HG03342 (cell line): Measurements from ENCODE around the gene EPS15.
"Not testable (repeated sequence)": the region's sequence is repeated elsewhere in the genome, so short reads cannot be mapped to it uniquely, and the experiment has no call there.

Experiments used
- ATAC-seq: cut with Tn5 transposase; IDR thresholded peaks from one replicate; pipeline ENCODE4 v1.9.1; 2021; ENCODE audit warnings: mild to moderate bottlenecking, moderate library complexity; ENCODE audit not compliant: unreplicated experiment

Gene EPS15

DNA sequence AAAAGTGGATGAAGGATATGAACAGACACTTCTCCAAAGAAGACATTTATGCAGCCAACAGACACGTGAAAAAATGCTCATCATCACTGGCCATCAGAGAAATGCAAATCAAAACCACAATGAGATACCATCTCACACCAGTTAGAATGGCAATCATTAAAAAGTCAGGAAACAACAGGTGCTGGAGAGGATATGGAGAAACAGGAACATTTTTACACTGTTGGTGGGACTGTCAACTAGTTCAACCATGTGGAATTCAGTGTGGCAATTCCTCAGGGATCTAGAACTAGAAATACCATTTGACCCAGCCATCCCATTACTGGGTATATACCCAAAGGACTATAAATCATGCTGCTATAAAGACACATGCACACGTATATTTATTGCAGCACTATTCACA, 128.4 kb downstream of the EPS15 start:
- ATAC-seq, result not testable (repeated sequence)

DNA sequence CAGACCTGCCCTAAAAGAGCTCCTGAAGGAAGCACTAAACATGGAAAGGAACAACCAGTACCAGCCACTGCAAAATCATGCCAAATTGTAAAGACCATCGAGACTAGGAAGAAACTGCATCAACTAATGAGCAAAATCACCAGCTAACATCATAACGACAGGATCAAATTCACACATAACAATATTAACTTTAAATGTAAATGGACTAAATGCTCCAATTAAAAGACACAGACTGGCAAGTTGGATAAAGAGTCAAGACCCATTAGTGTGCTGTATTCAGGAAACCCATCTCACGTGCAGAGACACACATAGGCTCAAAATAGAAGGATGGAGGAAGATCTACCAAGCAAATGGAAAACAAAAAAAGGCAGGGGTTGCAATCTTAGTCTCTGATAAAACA, 131.8 kb downstream of the EPS15 start:
- not testable (repeated sequence) for ATAC-seq

DNA sequence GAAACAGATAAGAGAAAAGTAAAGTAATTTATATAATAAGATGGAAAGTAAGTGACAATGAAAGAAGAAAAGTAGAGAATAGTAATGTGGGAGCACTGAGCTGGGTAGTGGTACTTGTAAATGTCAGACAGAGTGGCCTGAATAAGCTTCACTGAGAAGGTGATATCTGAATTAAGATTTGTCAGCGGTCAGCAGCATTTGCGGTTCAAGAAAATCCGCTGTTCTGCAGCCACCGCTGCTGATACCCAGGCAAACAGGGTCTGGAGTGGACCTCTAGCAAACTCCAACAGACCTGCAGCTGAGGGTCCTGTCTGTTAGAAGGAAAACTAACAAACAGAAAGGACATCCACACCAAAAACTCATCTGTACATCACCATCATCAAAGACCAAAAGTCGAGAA, 132.8 kb downstream of the EPS15 start:
- not testable (repeated sequence) for ATAC-seq

DNA sequence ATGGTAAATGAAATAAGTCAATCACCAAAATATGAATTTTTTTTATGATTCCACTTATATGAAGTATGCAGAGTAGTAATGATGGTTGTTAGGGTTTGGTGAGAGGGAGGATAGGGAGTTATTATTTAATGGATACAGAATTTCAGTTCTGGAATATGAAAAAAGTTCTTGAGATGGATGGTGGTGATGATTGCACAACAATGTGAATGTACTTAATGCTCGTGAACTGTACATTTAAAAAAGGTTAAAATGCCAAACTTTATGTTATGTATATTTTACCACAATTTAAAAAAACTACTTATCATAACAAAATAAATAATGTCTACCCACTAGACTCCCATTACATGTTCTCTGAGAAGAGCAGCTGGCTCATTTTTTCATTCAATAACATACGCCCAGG, 133.3 kb downstream of the EPS15 start:
- no peak for ATAC-seq

DNA sequence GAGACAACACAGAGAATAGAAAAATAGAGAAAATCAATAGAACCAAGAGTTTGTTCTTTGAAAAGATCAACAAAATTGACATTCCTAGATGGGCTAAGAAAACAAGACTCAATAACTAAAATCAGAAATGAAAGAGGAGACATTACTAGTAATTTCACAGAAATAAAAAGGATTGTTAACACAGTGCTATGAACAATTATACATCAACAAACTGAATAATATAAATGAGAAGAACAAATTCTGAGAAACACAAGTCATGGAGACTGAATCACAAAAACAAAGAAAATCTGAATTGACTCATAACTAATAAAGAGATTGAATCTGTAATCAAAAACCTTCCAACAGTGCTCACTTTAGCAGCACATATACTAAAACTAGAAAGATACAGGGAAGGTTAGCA, 137.1 kb downstream of the EPS15 start:
- ATAC-seq, result no peak

DNA sequence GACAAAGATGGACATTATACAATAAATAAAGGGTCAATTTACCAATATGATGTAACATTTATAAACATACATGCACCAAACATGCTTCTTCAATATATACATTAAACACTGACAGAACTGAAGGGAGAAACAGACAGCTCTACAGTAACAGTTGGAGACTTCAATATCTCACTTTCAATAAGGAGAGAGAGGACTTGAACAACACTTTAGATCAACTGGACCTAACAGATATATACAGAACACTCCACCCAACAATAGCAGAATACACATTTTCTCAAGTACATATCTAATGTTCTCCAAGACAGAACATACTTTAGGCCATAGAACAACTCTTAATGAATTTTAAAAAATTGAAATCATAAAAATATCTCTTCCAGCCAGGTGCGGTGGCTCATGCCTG, 138.1 kb downstream of the EPS15 start:
- no peak for ATAC-seq

DNA sequence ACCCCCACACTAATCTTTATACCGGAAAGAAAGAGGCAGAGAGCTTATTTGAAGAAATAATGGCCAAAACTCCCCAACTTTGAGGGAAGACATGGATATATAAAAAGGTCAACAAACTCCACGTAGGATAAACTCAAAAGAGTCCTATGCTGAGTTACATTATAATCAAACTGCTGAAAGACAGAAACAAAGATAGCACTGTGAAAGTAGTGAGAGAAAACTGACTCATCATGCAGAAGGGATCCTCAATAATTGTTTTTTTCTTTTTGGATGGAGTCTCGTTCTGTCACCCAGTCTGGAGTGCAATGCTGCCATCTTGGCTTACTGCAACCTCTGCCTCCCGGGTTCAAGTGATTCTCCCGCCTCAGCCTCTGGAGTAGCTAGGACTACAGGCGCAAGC, 140.2 kb downstream of the EPS15 start:
- ATAC-seq, result no peak

DNA sequence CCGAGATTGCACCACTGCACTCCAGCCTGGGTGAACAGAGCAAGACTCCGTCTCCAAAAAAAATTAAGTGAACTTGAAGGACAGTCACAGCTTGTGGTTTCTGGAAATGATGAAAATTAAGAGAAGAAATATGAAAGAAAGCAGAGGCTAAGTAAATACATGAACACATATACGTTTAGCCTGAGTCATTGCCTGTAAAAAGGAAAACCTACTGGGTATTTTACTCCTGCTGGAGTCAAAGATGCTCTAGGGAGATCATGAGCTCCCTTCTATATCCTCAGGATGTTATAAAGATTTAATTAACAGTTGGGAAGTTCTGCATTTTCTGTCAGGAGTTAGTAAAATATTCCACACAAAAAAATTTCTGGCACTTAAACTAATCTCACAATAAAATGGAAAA, 145.2 kb downstream of the EPS15 start:
- no peak for ATAC-seq

DNA sequence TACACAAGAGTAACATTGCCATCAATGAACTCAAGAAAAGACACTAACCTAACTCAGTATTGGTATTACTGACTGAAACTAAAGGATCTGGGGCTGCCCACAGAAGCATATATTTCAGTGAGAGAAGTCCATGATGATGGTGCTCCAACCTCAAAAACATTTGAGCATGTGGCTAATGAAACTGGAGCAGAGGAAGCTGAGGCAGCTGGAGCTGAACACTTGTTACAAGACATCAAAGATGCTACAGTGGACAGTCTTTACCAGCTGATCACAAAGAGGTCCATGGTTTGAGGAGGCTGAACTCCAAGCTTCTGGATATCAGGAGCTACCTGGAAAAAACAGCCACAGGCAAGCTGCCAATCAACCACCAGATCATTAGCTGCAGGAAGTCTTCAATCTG, 146.5 kb downstream of the EPS15 start:
- no peak for ATAC-seq

DNA sequence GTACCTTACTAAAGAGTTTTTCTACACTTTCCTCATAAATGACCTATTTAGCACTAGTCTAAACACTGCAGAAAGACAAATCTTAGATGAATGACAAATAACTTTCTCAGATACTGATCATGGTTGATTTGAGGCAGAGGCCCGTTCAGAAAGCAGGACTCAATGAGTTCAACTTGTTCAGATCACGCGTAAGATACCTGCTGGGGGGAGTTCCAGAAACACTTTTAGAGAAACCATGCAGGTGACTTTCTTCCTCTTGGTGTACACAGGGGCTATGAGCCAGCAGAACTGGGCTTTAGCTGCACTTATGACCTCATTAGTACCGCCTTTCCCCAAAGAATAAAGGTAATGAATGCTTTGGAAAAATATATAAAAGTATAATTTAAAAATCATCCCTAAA, 149.9 kb downstream of the EPS15 start:
- ATAC-seq, result no peak

DNA sequence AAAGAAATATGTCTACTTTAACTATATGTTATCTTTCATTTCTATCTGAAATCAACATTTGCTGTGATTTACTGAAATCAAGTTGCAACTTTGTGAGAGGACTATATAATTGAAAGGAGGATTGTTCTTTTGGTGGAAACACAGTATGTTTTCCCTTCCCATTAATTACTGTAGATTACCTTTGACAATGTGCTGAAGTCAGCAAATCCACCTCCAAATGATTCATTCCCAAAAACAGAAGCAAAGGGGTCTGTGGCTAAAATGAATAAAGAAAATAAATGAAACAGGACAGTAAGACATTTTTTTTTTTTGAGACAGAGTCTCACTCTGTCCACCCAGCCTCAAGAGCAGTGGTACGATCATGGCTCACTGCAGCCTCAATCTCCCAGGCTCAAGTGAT, 153.3 kb downstream of the EPS15 start:
- ATAC-seq, result no peak

DNA sequence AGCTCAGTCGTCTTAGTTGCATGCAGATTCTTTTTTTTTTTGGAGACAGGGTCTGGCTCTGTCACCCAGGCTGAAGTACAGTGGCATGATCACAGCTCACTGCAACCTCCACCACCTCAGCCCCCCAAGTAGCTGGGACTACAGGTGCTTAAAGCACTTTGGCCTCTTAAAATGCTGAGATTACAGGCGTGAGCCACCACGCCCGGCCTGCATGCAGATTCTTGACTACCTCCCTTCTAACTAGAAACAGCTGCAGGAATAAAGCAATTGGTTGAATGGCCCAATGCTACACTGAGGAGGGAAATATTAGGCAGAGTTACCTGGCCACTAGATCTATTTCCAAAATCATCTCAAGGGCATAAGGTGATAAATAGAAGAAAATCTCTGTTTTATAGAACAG, 159.2 kb downstream of the EPS15 start:
- ATAC-seq, result no peak

DNA sequence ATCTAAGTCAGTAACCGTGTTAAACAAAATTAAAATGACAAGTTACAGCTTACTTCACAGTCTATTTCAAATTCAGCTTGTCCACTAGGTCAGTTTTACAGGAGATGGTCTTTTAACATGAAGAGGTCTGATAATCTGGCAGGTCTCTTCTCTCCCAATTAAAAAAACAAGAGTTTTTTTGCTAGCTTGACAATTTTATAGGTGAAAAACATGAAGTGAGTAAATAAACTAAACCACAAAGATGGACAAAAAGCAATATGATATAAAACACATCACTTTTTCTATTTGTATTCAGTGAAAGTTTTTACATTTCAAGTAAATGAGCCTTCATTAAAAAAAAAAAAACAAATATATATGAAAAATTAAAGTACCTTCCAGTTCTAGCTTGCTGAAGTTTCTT, 163.7 kb downstream of the EPS15 start:
- no peak for ATAC-seq

DNA sequence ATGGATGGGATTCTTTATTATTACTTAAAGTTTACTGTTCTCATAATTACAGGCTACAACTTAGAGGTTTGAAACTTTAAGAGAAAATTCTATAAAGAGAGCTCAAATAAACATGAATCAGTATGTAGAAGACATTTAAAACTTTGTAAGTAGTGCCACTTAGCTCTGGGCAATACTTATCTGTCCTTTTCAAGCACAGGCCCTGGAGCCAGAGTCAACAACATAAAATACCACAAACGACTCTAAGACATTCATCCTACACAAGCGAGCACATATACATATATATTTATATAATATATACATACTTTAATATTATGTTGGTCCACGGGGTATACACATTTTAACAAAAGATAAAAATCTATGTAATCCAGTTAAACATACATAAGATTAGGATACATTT, 164.7 kb downstream of the EPS15 start:
- no peak for ATAC-seq

DNA sequence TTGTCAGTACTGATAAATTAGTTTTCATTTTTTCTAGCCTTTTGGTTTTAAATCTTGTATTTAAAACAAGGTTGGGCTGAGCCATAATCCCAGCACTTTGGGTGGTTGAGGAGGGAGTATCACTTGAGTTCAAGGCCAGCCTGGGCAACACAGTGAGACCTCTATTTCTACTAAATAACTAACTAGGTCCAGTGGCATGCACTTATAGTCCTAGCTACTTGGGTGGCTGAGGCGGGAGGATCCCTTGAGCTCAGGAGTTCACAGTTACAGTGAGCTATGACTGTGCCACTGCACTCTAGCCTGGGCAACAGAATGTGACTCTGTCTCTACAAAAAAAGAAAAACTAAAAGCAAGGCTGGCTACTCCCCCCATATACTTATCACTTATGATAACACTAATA, 167.2 kb downstream of the EPS15 start:
- ATAC-seq, result no peak

DNA sequence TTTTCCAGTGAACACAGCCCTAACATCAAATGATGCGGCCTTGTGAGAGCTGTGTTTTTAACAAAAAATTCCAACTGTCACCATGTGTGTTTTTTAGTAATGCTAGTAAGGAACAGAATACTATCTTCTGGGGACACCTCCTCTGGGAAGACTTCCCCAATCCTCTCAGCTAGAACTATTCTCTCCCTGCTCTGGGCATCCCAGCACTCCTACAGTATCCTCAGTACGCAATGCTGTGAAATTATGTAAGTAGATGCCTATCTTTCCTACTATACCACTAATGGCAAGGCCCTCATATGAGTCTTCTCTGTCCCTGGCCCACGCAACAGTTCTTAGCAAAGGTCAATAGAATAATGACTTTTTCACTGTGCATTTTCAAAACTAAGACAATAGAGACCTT, 169.2 kb downstream of the EPS15 start:
- no peak for ATAC-seq

DNA sequence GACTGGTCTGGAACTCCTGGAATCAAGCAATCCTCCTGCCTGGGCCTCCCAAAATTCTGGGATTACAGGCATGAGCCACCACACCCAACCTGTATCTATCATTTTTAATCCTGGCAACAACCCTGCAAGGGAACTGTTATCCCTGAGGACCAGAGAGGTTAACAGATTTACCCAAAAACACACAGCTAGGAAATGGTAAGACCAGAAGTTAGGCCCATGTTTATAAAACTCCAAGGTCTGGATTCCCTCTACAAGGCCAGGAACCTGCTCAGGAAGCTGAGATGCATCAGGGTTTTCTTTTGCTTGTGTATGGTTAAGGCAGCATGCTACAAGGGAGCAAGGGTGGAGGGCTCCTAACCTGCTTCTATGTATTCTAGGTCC, 170.9 kb downstream of the EPS15 start:
- no peak for ATAC-seq

DNA sequence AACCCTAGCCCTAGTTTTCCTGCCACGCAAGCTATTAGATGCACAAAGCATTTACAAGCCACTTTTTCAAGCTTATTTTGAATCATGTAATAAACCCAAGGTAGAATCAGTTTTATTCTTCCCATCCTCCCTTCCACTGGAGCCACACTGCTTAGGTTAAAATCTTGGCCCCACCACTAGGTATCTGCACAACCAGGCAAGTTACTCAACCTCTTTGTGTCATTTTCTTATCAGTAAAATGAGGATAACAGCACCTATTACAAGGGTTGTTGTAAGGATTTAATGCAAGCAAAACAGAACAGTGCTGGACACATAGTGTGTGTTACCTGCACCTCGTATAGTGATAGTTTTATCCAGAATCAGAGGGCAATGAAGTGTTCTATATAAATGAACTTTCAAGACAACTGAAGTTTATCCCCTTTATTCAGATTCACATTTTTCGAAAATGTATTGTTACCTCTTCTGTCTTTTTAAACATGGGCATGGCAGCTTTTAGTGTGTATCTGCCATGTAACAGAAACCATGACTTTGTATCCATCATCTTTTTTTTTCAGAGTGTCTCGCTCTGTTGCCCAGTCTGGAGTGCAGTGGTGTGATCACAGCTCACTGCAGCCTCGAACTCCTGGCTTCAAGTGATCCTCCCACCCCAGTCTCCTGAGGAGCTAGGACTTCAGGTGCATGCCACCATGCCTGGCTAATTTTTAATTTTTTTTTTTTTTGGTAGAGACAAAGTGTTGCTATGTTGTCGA, 171.5 kb downstream of the EPS15 start:
- ATAC-seq, result no peak

DNA sequence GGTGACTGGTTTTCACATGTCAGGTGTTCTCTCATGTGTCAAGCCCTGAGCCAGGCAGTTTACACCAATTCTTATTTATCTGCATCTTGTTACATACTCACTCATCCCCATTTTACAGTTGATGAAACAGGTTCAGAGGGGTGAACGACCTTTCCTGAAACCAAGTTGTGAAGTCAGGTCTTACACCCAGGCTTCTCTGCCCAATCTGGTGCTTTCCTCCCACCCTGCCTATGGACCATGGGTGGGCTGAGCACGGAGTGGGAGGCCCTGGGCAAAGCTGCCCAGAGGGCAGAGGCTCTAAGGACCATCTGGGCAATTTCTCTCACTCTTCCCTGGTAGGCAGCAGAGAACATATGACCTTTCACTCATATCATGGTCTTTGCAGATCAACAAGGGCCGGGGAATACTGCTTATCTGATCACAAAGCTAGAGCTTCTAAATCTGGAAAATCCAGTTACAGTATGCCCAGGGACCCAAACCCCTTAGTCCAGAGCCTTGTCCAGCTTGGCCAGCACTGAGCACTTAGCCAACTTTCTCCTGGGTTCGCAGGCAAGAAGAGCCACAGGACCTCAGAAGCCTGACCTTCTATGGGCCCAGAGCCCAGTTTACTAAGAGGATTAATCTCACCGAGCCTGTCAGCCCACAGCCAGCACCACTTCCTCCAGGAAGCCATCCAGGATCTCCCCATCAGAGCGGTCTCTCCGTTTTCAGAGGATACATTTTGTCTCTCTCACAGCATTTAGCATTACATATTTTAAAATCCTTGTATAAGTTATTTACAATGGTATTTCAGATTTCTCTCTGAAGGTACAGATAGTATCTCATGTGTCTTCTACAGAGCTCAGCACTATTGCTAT, 172.8 kb downstream of the EPS15 start:
- no peak for ATAC-seq

DNA sequence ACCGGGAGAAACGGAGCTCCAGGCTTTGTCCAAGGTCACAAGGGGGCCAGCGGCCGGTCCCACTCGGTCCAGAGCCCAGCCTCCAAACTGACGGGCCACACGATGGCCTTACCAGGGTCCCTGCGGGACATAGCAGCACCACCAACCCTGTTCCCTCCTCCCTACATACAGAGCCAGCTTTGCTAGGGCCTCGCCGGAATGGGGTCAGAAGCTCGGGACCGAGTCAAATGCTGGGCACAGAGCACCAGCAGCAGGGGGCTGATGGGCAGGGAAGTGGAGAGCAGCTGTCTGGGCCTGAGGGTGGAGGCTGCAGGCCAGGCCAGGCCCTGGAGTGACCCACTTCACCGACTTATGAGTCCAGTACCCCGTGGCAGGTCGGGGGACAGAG, 173.8 kb downstream of the EPS15 start:
- ATAC-seq, result no peak

DNA sequence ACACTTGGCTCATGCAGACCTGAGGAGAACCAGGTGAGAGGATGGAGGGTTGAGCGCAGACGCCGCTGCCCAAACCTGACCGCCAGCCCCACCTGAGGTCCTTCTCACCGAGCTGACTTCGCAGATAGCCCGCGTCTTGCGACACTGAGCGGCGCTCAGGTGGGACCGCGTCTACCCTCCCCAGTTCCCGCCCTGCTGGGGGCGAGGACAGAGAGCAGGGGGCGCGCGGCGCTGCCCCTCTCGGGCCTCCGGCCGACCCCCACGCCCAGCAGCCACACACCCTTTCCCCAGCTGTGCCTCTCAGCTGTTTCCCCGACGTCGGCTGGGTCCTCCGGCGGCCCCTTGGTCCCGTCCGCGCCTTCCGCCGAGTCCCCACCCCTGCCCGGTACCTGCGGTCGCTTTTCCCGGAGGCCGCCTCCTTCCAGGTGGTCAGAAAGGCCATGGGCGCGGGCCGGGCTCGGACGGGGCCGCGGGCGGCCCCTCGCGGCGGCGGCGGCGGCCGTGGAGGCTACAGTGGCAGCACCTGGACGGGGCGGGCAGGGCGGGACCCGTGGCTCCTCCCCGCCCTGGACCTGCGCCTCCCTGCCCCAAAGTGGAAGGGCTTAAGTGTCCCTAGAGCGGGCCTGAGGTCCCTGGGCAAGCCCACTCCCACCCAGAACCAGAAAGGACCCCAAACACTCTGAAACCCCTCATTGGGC, 174.3 kb downstream of the EPS15 start:
- ATAC-seq, result no peak

DNA sequence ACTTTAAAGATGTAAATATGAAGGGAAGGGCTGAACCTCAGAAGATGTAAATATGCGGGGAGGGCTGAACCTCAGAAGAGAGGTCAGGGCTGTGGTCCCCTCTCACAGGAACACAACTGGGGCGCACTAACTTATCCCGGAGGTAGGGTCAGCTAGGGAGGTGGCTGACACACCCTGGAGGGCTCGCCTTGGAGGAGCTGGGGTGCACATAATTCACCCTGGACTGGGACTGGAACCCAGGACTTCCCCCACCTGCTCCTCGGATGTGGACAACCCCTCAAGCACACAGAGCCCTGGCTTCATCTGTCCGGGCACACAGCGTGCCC, 174.8 kb downstream of the EPS15 start:
- ATAC-seq, result no peak
